ENCODE measurements around the gene DCBLD1.

DCBLD1 gene

GRCh38 chr6:117504478-117505144, 22.1 kb downstream of the DCBLD1 start:
- Histone ChIP-seq H3K27me3 (ENCODE audit: insufficient read depth, low read length) (no peaks in the 10 kb centered on the region), H3K9ac (ENCODE audit: low read depth, low read length) (no peak overlapping the region), H3K9me3 (ENCODE audit: insufficient read depth, low read depth, low read length) (no peaks in the 10 kb centered on the region), H3K27ac (ENCODE audit: low read length) (no peak overlapping the region), H3K4me1 (ENCODE audit: insufficient read depth, low read length) (no peaks in the 10 kb centered on the region), H3K4me3 (ENCODE audit: low read length) (no peak overlapping the region), H3K36me3 (ENCODE audit: insufficient read depth, low read depth, low read length) (no peaks in the 10 kb centered on the region)

- Histone ChIP-seq H3K36me3 (ENCODE audit: insufficient read depth, low read depth, low read length) (no peaks in the 10 kb centered on the region), H3K9ac (ENCODE audit: low read depth, low read length) (no peak overlapping the region), H3K9me3 (ENCODE audit: insufficient read depth, low read depth, low read length) (no peaks in the 10 kb centered on the region), H3K4me1 (ENCODE audit: insufficient read depth, low read length) (no peaks in the 10 kb centered on the region), H3K4me3 (ENCODE audit: low read length) (no peak overlapping the region), H3K27ac (ENCODE audit: low read length) (no peak overlapping the region), H3K27me3 (ENCODE audit: insufficient read depth, low read length) (no peaks in the 10 kb centered on the region)
Measured at GRCh38 chr6:117505311-117505710, 22.8 kb downstream of the DCBLD1 start.

GRCh38 chr6:117506180-117506835, 23.8 kb downstream of the DCBLD1 start:
- Histone ChIP-seq H3K27ac (ENCODE audit: low read length) (no peak overlapping the region), H3K27me3 (ENCODE audit: insufficient read depth, low read length) (no peaks in the 10 kb centered on the region), H3K4me1 (ENCODE audit: insufficient read depth, low read length) (no peaks in the 10 kb centered on the region), H3K9me3 (ENCODE audit: insufficient read depth, low read depth, low read length) (no peaks in the 10 kb centered on the region), H3K4me3 (ENCODE audit: low read length) (no peak overlapping the region), H3K9ac (ENCODE audit: low read depth, low read length) (no peak overlapping the region), H3K36me3 (ENCODE audit: insufficient read depth, low read depth, low read length) (no peaks in the 10 kb centered on the region)

- Histone ChIP-seq H3K4me3 (ENCODE audit: low read length) (no peak overlapping the region), H3K36me3 (ENCODE audit: insufficient read depth, low read depth, low read length) (no peaks in the 10 kb centered on the region), H3K27ac (ENCODE audit: low read length) (no peak overlapping the region), H3K27me3 (ENCODE audit: insufficient read depth, low read length) (no peaks in the 10 kb centered on the region), H3K9me3 (ENCODE audit: insufficient read depth, low read depth, low read length) (no peaks in the 10 kb centered on the region), H3K9ac (ENCODE audit: low read depth, low read length) (no peak overlapping the region), H3K4me1 (ENCODE audit: insufficient read depth, low read length) (no peaks in the 10 kb centered on the region)
Measured at GRCh38 chr6:117506907-117507306, 24.4 kb downstream of the DCBLD1 start.

GRCh38 chr6:117508450-117508971, 26.0 kb downstream of the DCBLD1 start:
- no peak overlapping the region for H3K9ac ChIP-seq (ENCODE audit: low read depth, low read length)
- H3K27ac ChIP-seq (ENCODE audit: low read length) = no peak overlapping the region
- H3K4me1 ChIP-seq (ENCODE audit: insufficient read depth, low read length) = peaks cover 3% of the 10 kb centered on the region; the same call in 1 of the 2 replicates
- H3K4me3 ChIP-seq (ENCODE audit: low read length) = no peak overlapping the region
- no peaks in the 10 kb centered on the region for H3K27me3 ChIP-seq (ENCODE audit: insufficient read depth, low read length)
- no peaks in the 10 kb centered on the region for H3K9me3 ChIP-seq (ENCODE audit: insufficient read depth, low read depth, low read length)
- no peaks in the 10 kb centered on the region for H3K36me3 ChIP-seq (ENCODE audit: insufficient read depth, low read depth, low read length)

GRCh38 chr6:117509021-117509420, 26.5 kb downstream of the DCBLD1 start:
- Histone ChIP-seq H3K27ac (ENCODE audit: low read length) (no peak overlapping the region), H3K36me3 (ENCODE audit: insufficient read depth, low read depth, low read length) (no peaks in the 10 kb centered on the region), H3K27me3 (ENCODE audit: insufficient read depth, low read length) (no peaks in the 10 kb centered on the region), H3K4me3 (ENCODE audit: low read length) (no peak overlapping the region), H3K4me1 (ENCODE audit: insufficient read depth, low read length) (peaks cover 3% of the 10 kb centered on the region; the same call in 1 of the 2 replicates), H3K9me3 (ENCODE audit: insufficient read depth, low read depth, low read length) (no peaks in the 10 kb centered on the region), H3K9ac (ENCODE audit: low read depth, low read length) (no peak overlapping the region)

GRCh38 chr6:117512056-117512828, 29.8 kb downstream of the DCBLD1 start:
- Histone ChIP-seq H3K36me3 (ENCODE audit: insufficient read depth, low read depth, low read length) (no peaks in the 10 kb centered on the region), H3K27ac (ENCODE audit: low read length) (no peak overlapping the region), H3K4me3 (ENCODE audit: low read length) (no peak overlapping the region), H3K27me3 (ENCODE audit: insufficient read depth, low read length) (no peaks in the 10 kb centered on the region), H3K9ac (ENCODE audit: low read depth, low read length) (no peak overlapping the region), H3K9me3 (ENCODE audit: insufficient read depth, low read depth, low read length) (no peaks in the 10 kb centered on the region), H3K4me1 (ENCODE audit: insufficient read depth, low read length) (peaks cover 3% of the 10 kb centered on the region; the same call in 1 of the 2 replicates)

- Histone ChIP-seq H3K36me3 (ENCODE audit: insufficient read depth, low read depth, low read length) (no peaks in the 10 kb centered on the region), H3K27me3 (ENCODE audit: insufficient read depth, low read length) (no peaks in the 10 kb centered on the region), H3K9me3 (ENCODE audit: insufficient read depth, low read depth, low read length) (no peaks in the 10 kb centered on the region), H3K9ac (ENCODE audit: low read depth, low read length) (no peak overlapping the region), H3K4me3 (ENCODE audit: low read length) (no peak overlapping the region), H3K27ac (ENCODE audit: low read length) (no peak overlapping the region), H3K4me1 (ENCODE audit: insufficient read depth, low read length) (peaks cover 3% of the 10 kb centered on the region; the same call in 1 of the 2 replicates)
Measured at GRCh38 chr6:117512987-117513573, 30.6 kb downstream of the DCBLD1 start.

GRCh38 chr6:117513778-117514365, 31.4 kb downstream of the DCBLD1 start:
- no peaks in the 10 kb centered on the region for H3K9me3 ChIP-seq (ENCODE audit: insufficient read depth, low read depth, low read length)
- H3K36me3 ChIP-seq (ENCODE audit: insufficient read depth, low read depth, low read length) = no peaks in the 10 kb centered on the region
- H3K27me3 ChIP-seq (ENCODE audit: insufficient read depth, low read length) = no peaks in the 10 kb centered on the region
- H3K9ac ChIP-seq (ENCODE audit: low read depth, low read length) = no peak overlapping the region
- no peak overlapping the region for H3K27ac ChIP-seq (ENCODE audit: low read length)
- no peak overlapping the region for H3K4me3 ChIP-seq (ENCODE audit: low read length)
- peaks cover 3% of the 10 kb centered on the region; the same call in 1 of the 2 replicates for H3K4me1 ChIP-seq (ENCODE audit: insufficient read depth, low read length)

- no peak overlapping the region for H3K27ac ChIP-seq (ENCODE audit: low read length)
- no peaks in the 10 kb centered on the region for H3K27me3 ChIP-seq (ENCODE audit: insufficient read depth, low read length)
- no peak overlapping the region for H3K9ac ChIP-seq (ENCODE audit: low read depth, low read length)
- H3K4me3 ChIP-seq (ENCODE audit: low read length) = no peak overlapping the region
- no peaks in the 10 kb centered on the region for H3K36me3 ChIP-seq (ENCODE audit: insufficient read depth, low read depth, low read length)
- no peaks in the 10 kb centered on the region for H3K9me3 ChIP-seq (ENCODE audit: insufficient read depth, low read depth, low read length)
- peaks cover 3% of the 10 kb centered on the region; the same call in 1 of the 2 replicates for H3K4me1 ChIP-seq (ENCODE audit: insufficient read depth, low read length)
Measured at GRCh38 chr6:117514655-117515054, 32.2 kb downstream of the DCBLD1 start.

- Histone ChIP-seq H3K9ac (ENCODE audit: low read depth, low read length) (no peak overlapping the region), H3K9me3 (ENCODE audit: insufficient read depth, low read depth, low read length) (no peaks in the 10 kb centered on the region), H3K27ac (ENCODE audit: low read length) (no peak overlapping the region), H3K4me1 (ENCODE audit: insufficient read depth, low read length) (peaks cover 3% of the 10 kb centered on the region; the same call in 1 of the 2 replicates), H3K27me3 (ENCODE audit: insufficient read depth, low read length) (no peaks in the 10 kb centered on the region), H3K36me3 (ENCODE audit: insufficient read depth, low read depth, low read length) (no peaks in the 10 kb centered on the region), H3K4me3 (ENCODE audit: low read length) (no peak overlapping the region)
Measured at GRCh38 chr6:117515326-117515725, 32.9 kb downstream of the DCBLD1 start.

Data from iPS-20b (cell line).